Epithelial cell of esophagus (primary cell): ENCODE results near the gene ATF6.
"Not testable (repeated sequence)": the region's sequence is repeated elsewhere in the genome, so short reads cannot be mapped to it uniquely, and the experiment has no call there.

ENCODE experiments used
- DNase-seq: peaks from one replicate; pipeline ENCODE4 v3.0.0; 2010; ENCODE audit warnings: low read depth
- H3K4me3 ChIP-seq: 2 replicates; pipeline ENCODE4 v1.5.1; 2011; ENCODE audit warnings: mild to moderate bottlenecking, low read length, control low read depth
- TF ChIP-seq, protein P1 (sequence below): IDR thresholded peaks from 2 replicates; pipeline ENCODE4 v1.5.1; 2011; ENCODE audit warnings: low read depth, mild to moderate bottlenecking, low read length, control low read depth, inconsistent platforms; ENCODE audit not compliant: insufficient read depth; ENCODE audit errors: missing control alignments

Gene ATF6

DNA sequence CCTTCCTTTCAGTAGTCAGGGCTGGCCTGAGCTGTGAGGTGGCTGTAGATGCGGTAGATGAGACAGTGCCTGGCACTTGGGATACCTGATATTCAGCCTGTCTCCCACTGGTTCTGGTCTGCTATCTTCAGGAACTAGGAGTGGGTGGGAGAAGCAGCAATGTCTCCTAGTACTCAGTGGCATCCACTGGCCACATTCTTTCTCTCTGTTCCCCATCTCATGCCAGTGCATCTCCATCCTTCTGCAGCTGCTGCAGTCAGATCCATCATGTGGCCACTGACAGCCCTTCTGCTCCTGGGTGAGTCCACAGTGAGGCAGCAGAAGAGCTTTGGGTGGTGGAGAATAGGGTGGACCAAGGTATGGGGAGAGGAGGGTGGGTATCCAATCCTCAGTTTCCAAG, 43.7 kb upstream of the ATF6 start:
- TF ChIP-seq, protein P1, sequence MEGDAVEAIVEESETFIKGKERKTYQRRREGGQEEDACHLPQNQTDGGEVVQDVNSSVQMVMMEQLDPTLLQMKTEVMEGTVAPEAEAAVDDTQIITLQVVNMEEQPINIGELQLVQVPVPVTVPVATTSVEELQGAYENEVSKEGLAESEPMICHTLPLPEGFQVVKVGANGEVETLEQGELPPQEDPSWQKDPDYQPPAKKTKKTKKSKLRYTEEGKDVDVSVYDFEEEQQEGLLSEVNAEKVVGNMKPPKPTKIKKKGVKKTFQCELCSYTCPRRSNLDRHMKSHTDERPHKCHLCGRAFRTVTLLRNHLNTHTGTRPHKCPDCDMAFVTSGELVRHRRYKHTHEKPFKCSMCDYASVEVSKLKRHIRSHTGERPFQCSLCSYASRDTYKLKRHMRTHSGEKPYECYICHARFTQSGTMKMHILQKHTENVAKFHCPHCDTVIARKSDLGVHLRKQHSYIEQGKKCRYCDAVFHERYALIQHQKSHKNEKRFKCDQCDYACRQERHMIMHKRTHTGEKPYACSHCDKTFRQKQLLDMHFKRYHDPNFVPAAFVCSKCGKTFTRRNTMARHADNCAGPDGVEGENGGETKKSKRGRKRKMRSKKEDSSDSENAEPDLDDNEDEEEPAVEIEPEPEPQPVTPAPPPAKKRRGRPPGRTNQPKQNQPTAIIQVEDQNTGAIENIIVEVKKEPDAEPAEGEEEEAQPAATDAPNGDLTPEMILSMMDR = no peak
- no peak overlapping the region for H3K4me3 ChIP-seq
- no peak for DNase-seq

DNA sequence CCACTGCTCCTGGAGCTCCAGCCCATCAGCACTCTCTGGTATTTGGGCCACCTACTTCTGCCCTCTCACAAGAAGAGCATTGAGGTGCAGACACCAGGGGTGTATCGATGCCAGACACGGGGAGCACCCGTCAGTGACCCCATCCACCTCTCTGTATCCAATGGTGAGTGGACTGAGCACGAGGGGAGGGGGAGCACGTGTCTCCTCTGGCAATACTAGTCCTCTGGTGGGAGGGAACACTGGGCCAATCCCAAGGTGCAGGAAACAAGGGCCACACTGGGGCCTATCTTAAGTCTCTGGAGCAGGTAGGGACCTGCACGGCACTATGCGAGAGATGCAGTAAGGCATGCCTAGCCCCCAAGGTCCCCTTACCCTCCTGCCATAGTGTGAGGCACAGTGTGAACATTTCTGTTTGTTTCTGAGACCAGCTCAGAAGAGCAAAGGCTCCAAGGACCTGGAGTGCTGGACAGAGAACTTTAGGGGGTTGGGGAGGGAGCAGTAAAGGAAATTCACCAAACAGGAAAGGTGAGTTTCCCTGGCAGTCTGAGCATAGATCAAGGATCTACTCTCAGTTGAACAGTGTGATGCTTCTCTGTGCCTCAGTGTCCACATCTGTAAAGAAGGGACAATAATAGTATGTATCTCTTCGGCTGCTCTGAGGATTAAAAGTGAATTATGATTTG, 42.5 kb upstream of the ATF6 start:
- H3K4me3 ChIP-seq = no peak overlapping the region
- peak; percentile 77 for DNase-seq
- TF ChIP-seq, protein P1 = no peak

DNA sequence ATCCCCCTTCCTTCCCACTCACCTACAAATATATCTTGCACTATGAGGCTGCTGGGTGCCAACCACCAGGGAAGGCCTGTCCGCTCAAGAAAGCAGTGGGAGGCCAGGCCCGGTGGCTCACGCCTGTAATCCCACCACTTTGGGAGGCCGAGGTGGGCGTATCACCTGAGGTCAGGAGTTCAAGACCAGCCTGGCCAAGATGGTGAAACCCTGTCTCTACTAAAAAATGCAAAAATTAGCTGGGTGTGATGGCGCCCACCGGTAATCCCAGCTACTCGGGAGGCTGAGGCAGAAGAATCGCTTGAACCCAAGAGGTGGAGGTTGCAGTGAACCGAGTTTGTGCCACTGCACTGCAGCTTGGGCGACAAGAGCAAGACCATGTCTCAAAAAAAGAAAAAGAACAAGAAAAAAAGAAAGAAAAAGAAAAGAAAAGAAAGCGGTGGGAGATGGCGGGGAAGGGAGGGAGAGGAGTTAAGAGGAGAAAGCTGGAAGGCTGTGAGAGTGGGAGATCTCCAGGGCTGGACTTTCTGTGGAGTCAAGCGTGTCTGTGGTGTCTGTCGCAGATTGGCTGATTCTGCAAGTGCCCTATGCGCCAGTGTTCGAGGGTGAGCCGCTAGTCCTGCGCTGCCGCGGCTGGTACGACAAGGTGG, 40.7 kb upstream of the ATF6 start:
- peak overlapping the region; percentile 63 for H3K4me3 ChIP-seq
- DNase-seq = not testable (repeated sequence)

DNA sequence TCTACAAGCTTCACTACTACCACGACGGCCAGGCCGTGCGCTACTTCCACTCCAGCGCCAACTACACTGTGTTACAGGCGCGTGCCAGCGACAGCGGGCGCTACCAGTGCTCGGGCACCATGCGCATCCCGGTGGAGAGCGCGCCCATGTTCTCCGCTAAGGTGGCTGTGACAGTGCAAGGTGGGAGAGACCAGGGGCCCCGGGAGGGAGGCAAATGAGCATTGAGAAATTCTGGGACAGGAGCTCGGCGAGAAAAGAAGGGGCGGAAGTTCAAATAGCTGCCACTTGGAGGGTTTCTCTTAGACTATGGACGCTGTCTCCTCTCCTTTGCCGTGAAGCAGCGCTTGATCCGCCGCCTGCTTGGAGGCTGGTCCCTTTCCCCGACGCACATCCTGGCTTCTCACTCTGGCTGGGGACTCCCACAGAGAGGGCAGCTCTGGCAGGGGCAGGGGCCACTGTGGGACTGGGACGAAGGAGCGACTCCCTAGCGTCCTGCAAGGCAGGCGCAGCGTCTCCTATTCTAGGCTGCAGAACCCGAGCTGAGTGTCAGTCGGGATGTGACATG, 40.1 kb upstream of the ATF6 start:
- TF ChIP-seq, protein P1 = peak; percentile 30
- peak; percentile 43 for DNase-seq
- H3K4me3 ChIP-seq = peak overlapping the region; percentile 63

DNA sequence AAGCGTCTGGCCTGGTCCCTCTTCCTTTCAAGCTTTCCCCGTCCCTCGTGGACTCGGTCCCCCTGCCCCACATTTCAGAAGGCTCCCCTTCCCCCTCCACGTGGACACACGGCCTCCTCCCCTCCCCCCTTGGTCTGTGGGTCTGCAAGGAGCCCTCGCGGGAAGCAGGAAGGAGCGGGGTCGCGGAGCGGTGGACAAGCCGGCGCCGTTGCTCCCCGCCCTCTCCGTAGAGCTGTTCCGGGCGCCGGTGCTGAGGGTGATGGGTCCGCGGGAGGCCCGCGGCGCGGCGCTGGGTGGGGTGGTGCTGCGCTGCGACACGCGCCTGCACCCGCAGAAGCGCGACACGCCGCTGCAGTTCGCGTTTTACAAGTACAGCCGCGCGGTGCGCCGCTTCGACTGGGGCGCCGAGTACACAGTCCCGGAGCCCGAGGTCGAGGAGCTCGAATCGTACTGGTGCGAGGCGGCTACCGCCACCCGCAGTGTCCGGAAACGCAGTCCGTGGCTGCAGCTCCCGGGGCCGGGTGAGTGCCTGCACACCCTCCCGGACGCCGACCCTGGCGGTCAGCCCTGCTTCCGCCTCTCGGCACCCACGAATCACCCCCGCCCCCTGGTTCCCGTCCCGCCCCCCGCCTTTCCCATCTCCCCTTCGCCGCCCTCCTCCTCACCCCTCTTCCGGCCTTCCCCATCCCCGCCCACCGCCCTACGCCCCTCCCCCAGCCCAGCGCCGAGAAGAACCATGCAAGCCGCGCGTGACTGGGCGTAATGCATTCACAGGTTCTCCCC, 39.5 kb upstream of the ATF6 start:
- DNase-seq = peak; percentile 60
- TF ChIP-seq, protein P1 = no peak
- peak overlapping the region; percentile 63 for H3K4me3 ChIP-seq

DNA sequence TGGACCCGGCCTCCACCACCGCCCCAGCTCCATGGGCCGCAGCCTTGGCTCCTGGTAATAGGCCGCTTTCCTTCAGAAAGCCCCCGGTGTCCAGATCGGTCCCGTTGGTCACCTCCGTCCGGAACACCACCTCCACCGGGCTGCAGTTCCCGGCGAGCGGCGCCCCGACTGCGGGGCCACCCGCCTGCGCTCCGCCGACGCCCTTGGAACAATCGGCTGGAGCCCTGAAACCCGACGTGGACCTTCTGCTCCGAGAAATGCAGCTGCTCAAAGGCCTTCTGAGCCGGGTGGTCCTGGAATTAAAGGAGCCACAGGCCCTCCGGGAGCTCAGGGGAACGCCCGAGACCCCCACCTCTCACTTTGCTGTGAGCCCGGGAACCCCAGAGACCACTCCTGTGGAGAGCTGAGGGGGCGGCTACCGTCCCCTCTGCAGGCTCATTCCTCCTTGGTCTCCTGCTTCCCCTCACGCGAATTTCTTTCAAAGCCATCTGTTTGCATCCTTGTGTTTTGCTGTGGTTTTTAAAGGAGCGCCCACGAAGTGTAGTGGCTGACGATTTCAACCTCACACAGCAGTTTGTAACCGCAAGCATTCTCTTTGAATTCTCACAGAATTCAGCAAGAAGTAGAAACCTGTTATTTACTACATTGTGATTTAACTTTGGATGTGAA, 38.7 kb upstream of the ATF6 start:
- peak overlapping the region; percentile 63 for H3K4me3 ChIP-seq
- DNase-seq = no peak
- TF ChIP-seq, protein P1 = no peak
